GM21717 (cell line): ENCODE results near the gene ARG2.

Experiments
- ATAC-seq: cut with Tn5 transposase; IDR thresholded peaks from one replicate; pipeline ENCODE4 v1.9.1; 2021; ENCODE audit warnings: mild to moderate bottlenecking, moderate library complexity; ENCODE audit not compliant: unreplicated experiment

Gene ARG2

DNA sequence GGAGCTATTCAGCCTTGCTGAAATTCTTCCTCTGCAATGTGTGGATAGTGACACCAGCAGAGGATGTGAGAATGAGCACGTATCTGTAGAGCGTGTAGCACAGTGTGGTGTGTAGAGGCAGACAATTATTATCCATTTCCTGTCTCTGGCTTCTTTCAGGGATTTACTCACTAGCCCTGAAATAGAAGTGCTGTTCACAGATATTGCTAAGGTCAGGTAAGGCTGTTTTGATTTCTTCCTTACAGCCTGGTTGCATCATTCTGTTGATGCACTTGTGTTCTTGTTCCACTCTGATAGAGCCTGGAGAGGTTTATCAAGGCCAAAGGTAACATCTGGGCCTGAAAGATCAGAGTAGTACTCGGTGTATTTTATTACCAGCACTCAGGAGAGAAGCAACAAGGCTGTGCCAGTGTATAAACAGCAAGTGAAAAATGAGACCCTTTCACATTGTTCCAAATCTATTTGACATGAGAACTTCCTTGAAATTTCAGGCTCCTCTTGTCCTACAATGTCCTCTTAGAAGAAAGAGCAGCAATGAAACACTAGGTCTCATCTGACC, 16.7 kb downstream of the ARG2 start:
- peak; percentile 76 for ATAC-seq

GRCh38 chr14:67638642-67639041, 18.9 kb downstream of the ARG2 start:
- no peak for ATAC-seq

DNA sequence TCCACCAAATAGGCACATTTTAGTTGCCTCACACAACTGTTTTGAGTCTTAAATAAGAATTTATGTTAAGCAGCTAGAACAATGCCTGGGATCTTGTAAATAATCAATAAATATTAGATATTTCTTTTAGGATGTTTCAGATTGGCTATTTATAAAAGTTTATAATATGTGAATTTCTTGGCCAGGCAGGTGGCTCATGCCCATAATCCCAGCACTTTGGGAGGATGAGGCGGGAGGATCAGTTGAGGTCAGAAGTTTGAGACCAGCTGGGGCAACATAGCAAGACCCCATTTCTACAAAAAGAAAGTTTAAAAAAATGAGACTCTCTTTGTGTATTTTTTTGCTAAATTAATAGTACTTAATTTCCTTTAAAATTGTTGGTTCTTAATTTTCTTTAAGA, 21.8 kb downstream of the ARG2 start:
- no peak for ATAC-seq

DNA sequence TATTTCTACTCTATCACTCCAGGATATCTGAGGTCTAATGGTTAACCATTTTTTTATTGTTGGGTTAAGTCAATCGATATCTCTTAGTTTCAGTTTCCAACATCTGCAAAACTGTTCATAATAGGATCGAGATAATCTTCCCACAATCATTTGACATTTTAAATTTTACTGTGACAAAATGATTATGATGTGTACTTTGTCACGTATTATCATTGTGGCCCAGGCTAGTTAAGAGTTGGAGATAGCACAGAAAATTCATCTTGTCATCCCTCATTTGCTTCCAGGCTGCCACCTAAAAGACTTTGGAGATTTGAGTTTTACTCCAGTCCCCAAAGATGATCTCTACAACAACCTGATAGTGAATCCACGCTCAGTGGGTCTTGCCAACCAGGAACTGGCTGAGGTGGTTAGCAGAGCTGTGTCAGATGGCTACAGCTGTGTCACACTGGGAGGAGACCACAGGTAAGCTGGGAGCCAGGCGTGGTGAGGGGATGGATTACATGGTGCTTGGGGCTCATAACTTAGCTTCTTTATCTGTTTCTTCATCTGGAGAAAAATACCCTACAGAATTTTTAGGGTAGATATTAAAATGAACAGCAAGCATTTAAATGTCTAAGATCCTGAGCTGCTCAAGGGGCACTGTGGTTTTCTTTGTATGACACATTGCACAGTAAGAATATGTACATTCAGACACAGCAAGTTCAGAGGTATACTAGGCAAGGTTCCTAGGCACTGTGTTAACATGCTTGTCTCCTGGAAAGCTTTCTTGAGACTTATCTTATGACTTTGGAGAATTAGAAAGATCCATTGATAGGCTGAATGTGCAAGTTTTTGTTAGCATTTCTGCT, 22.4 kb downstream of the ARG2 start:
- ATAC-seq, result no peak

- no peak for ATAC-seq
These were observed 24.0 kb downstream of the ARG2 start for GRCh38 chr14:67643713-67644112.

DNA sequence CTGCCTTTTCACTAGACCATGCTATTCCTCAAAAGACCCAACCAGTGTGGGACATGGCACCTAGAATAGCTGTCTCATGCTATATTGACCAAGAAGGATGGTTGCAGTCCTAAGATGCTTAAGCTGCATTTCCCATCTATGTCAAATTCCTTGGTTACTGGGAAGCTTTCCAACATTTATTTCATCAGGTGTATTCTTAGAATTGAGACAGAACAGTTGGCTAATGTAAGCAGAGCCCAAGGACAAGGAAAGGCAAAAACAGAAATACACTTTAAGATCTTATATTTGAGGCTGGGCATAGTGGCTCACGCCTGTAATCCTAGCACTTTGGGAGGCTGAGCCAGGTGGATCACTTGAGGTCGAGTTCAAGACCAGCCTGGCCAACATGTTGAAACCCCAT, 24.7 kb downstream of the ARG2 start:
- ATAC-seq, result no peak

- no peak for ATAC-seq
These were observed 25.7 kb downstream of the ARG2 start for GRCh38 chr14:67645414-67645813.

GRCh38 chr14:67646131-67646530, 26.4 kb downstream of the ARG2 start:
- no peak for ATAC-seq

GRCh38 chr14:67650151-67650550, 30.4 kb downstream of the ARG2 start:
- no peak for ATAC-seq

DNA sequence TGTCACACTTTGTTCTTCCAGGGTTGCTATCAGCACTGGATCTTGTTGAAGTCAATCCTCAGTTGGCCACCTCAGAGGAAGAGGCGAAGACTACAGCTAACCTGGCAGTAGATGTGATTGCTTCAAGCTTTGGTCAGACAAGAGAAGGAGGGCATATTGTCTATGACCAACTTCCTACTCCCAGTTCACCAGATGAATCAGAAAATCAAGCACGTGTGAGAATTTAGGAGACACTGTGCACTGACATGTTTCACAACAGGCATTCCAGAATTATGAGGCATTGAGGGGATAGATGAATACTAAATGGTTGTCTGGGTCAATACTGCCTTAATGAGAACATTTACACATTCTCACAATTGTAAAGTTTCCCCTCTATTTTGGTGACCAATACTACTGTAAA, 31.0 kb downstream of the ARG2 start:
- no peak for ATAC-seq

GRCh38 chr14:67652189-67652588, 32.5 kb downstream of the ARG2 start:
- no peak for ATAC-seq

DNA sequence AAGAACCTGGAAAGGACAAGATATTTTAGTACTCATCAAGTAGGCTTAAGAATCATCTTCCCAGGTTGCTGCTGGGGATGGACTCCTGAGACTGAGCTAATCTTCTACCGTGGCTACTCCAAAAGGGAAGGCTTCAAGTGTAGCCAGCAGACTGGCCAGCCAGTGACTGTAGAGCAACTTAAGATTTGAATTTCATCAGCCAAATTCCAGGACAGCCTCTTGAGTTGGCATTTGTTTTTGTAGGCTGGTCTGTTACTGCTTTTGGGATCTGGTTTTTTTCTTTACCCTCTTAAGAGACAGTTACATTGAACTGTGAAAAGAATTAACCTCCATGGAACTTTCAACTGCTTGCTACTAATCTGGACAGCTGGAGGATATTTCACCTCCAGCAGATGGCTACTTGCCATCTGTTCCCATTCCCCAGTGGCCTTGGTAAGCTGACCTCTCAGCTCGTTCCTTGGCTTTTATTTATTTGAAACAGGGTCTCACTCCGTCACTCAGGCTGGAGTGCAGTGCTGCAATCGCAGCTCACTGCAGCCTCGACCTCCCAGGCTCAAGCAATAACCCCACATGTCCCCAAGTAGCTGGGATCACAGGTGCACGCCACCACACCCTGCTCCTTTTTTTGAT, 34.0 kb downstream of the ARG2 start:
- ATAC-seq, result no peak

DNA sequence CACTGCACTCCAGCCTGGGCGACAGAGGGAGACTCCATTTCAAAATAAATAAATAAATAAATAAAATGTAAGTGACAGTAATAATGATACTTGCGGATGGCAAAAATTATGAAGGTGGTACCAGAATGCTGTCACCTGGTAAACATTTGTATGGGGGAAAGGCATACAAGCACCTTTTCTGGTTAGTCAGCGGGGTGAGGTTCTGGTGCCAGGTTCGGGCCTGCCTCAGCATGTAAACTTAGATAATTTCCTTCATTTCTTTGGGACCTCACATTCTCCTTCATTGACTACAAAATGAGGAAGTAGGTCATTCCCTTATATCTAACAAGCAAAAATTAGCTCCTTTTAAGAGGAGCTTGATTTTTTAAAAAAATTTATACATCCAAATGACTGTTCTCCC, 43.9 kb downstream of the ARG2 start:
- ATAC-seq, result no peak

DNA sequence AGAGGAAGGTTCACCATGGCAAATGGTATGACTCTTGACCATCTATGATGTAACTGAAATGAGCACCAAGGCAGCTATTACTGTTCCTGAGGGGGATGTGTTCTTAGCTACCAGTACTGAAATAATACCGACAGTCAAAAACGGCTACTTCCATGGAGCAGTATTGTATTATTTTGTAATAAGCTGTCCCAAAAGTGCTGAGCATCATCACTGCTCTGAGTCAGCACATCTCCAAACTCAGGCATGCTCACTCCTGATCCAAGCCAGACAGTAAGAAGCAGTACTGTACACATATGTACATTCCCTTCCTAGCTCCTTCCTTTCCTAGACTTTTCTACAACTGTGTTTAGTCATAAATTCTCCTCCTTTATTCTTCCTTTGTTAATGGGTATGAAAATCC, 46.1 kb downstream of the ARG2 start:
- ATAC-seq, result no peak

GRCh38 chr14:67666750-67667449, 47.2 kb downstream of the ARG2 start:
- no peak for ATAC-seq

DNA sequence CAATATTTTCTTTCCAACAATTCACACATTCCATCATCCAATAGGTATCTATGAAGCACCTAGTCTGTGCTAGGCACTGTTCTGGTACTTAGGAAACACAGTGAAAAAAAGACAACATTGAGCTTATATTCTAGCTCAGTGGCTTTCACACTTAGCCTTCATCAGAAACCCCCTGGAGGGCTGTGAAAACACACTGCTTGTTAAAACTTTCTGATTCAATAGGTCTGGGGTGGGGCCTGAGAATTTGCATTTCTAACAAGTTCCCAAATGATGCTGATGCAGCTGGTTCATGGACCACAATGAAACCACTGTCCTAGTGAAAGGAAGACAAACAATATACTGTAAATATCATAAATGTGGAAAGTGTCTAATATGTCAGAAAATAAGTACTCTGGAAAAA, 48.8 kb downstream of the ARG2 start:
- no peak for ATAC-seq

DNA sequence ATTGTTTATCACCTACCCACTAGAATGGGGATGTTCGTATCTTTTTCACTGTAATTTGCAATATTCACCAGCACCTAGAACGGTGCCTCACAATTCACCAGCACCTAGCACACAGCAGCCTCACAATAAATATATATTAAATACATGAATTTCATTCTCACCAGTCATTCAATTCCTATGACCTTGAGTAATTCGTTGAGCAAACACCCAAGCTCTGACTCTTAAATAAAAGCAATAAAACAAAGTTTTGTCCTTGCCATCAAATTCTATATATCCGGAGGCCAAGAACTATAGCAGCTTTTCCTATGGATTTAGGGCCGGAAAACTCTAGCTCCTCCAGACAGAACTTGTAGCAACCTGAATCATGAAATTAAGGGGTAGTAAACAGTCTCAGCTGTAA, 53.7 kb downstream of the ARG2 start:
- ATAC-seq, result no peak

- peak; percentile 46 for ATAC-seq
These were observed 54.4 kb downstream of the ARG2 start for GRCh38 chr14:67674139-67674479.

- ATAC-seq, result peak; percentile 81
These were observed 54.9 kb downstream of the ARG2 start, which contains the start of gene VTI1B for GRCh38 chr14:67674480-67675218. Gene VTI1B, minus strand, starts transcription at chr14:67674632. Its CDS starts 143 bp downstream, at chr14:67674489.

DNA sequence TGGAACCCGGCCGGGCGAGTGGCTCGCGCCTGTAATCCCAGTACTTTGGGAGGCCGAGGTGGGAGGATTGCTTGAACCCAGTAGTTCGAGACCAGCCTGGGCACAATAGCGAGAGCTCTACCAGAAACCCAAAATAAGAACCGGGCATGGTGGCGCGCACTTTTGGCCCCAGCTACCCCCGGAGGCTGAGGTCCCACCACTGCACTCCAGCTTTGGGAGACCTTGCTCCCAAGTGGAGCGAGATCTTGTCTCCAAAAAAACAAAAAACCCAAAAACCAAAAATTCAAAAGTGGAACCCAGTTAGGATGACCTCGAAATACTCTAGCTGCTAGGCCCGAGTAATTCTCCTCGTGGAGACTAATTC, 55.5 kb downstream of the ARG2 start:
- ATAC-seq, result no peak

DNA sequence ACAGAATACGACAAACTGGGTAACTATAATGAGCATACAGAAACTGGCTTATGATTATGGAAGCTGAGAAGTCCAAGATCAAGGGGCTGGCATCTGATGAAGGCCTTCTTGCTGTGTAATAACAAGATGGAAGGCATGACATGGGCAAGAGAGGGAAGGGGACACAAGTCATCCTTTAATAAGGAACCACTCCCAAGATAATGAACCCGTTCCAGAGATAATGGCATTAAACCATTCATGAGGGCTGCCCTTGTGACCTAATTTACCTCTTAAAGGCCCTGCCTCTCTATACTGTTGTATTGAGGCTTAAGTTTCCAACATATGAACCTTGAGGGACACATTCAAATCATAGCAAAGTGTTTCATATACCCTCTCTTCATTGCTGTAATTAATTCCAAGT, 59.3 kb downstream of the ARG2 start:
- ATAC-seq, result no peak
